HL-60 (cell line): ENCODE results near the gene ADAMTS16.

Experiments
- DNase-seq, 2 experiments: peaks; one replicate each; pipeline ENCODE4 v3.0.0-alpha.2; 2010 to 2020; ENCODE audit warnings: low read depth in 1 of 2, low spot score in 1 of 2
- H3K27ac ChIP-seq: fragments of 250-450 bp; sonication (Bioruptor Pico); replicated peaks from 2 replicates; pipeline ENCODE4 v1.5.1; 2020; ENCODE audit warnings: mild to moderate bottlenecking, moderate library complexity
- H3K27me3 ChIP-seq: fragments of 250-450 bp; sonication (Bioruptor Pico); 2 replicates; pipeline ENCODE4 v1.5.1; 2021; ENCODE audit warnings: mild to moderate bottlenecking, moderate library complexity; ENCODE audit not compliant: insufficient read depth, poor library complexity, severe bottlenecking
- H3K4me3 ChIP-seq: replicated peaks from 2 replicates; pipeline ENCODE4 v1.5.1; 2011; ENCODE audit warnings: mild to moderate bottlenecking, control low read depth, low read length; ENCODE audit not compliant: insufficient read depth
- CTCF ChIP-seq: IDR thresholded peaks from one replicate; pipeline ENCODE4 v1.5.1; 2011; ENCODE audit warnings: low read length, control low read depth, inconsistent platforms; ENCODE audit not compliant: insufficient read depth
- GABPA ChIP-seq: IDR thresholded peaks from 2 replicates; pipeline ENCODE4 v1.6.1; 2012; ENCODE audit warnings: low read depth
- POLR2AphosphoS5 ChIP-seq: IDR thresholded peaks from 2 replicates; pipeline ENCODE4 v1.6.1; 2012; ENCODE audit warnings: low read depth
- REST ChIP-seq: IDR thresholded peaks from 2 replicates; pipeline ENCODE4 v1.6.1; 2012; ENCODE audit warnings: low read depth; ENCODE audit not compliant: insufficient replicate concordance
- SPI1 ChIP-seq: IDR thresholded peaks from 2 replicates; pipeline ENCODE4 v1.6.1; 2012; ENCODE audit warnings: low read depth, mild to moderate bottlenecking, borderline replicate concordance

The ADAMTS16 gene

GRCh38 chr5:5318426-5319190, 178.5 kb downstream of the ADAMTS16 start:
- Histone ChIP-seq H3K4me3 (no peak overlapping the region), H3K27me3 (no peaks in the 10 kb centered on the region), H3K27ac (no peak overlapping the region)
- no peak for TF ChIP-seq SPI1
- TF ChIP-seq CTCF: no peak
- no peak for TF ChIP-seq GABPA
- no peak for TF ChIP-seq POLR2AphosphoS5
- TF ChIP-seq REST: no peak
- DNase-seq: no peak

- TF ChIP-seq POLR2AphosphoS5 (no peak), REST (no peak), GABPA (no peak), SPI1 (no peak), CTCF (no peak)
- no peak overlapping the region for H3K27ac ChIP-seq
- DNase-seq: no peak
- no peak overlapping the region for H3K4me3 ChIP-seq
- H3K27me3 ChIP-seq: no peaks in the 10 kb centered on the region
Measured at GRCh38 chr5:5320062-5320805, 180.1 kb downstream of the ADAMTS16 start.

GRCh38 chr5:5321137-5321536, 181.0 kb downstream of the ADAMTS16 start:
- Histone ChIP-seq H3K27ac (no peak overlapping the region), H3K27me3 (no peaks in the 10 kb centered on the region), H3K4me3 (no peak overlapping the region)
- DNase-seq: no peak
- TF ChIP-seq CTCF: no peak

- Histone ChIP-seq H3K4me3 (no peak overlapping the region), H3K27ac (no peak overlapping the region), H3K27me3 (no peaks in the 10 kb centered on the region)
- TF ChIP-seq POLR2AphosphoS5 (no peak), SPI1 (no peak), CTCF (no peak)
- no peak for DNase-seq
Measured at GRCh38 chr5:5323551-5323950, 183.4 kb downstream of the ADAMTS16 start.
